GM12878 (cell line): ENCODE results near the gene MRPL42. TPM values are rescaled to one million over a fixed set of nuclear protein-coding genes. Genes with fewer than 3 reads are reported as not detected.

Source experiments
- BRCA1 ChIP-seq: IDR thresholded peaks from 2 replicates; pipeline ENCODE4 v1.6.1; 2011; ENCODE audit warnings: low read depth, low read length, improper control_type of control experiment
- CHD2 ChIP-seq: IDR thresholded peaks from 2 replicates; pipeline ENCODE4 v1.6.1; 2011; ENCODE audit warnings: low read depth, low read length, improper control_type of control experiment, borderline replicate concordance
- E2F8 ChIP-seq: fragments of 450-650 bp; IDR thresholded peaks from 2 replicates; pipeline ENCODE4 v1.6.1; 2018; ENCODE audit warnings: mild to moderate bottlenecking, low read depth, moderate library complexity; ENCODE audit not compliant: partially characterized antibody
- EZH2 ChIP-seq: IDR thresholded peaks from 2 replicates; pipeline ENCODE4 v1.6.1; 2012; ENCODE audit warnings: low read depth, mild to moderate bottlenecking, control low read depth, inconsistent platforms, low read length, borderline replicate concordance; ENCODE audit not compliant: control insufficient read depth
- HCFC1 ChIP-seq: fragments of 150-350 bp; IDR thresholded peaks from 2 replicates; pipeline ENCODE4 v1.6.1; 2014; ENCODE audit warnings: low read length
- HDAC6 ChIP-seq: fragments of 200-600 bp; sonication (generic); IDR thresholded peaks from one replicate; pipeline ENCODE4 v1.8.0; 2017; ENCODE audit warnings: antibody characterized with exemption; ENCODE audit not compliant: unreplicated experiment
- HSF1 ChIP-seq: fragments of 150-350 bp; IDR thresholded peaks from 2 replicates; pipeline ENCODE4 v1.6.1; 2014; ENCODE audit warnings: mild to moderate bottlenecking, low read depth, low read length
- IKZF1 ChIP-seq: fragments of 450-650 bp; conservative IDR thresholded peaks from 2 replicates; pipeline ENCODE4 v1.6.1; 2017; ENCODE audit warnings: antibody characterized with exemption, mild to moderate bottlenecking
- JUND ChIP-seq: IDR thresholded peaks from 2 replicates; pipeline ENCODE4 v1.6.1; 2012; ENCODE audit warnings: low read depth, mild to moderate bottlenecking, low read length, improper control_type of control experiment, moderate library complexity
- NR2C1 ChIP-seq: fragments of 450-650 bp; IDR thresholded peaks from 2 replicates; pipeline ENCODE4 v1.6.1; 2017; ENCODE audit warnings: antibody characterized with exemption, mild to moderate bottlenecking, moderate library complexity
- POLR2AphosphoS5 ChIP-seq: IDR thresholded peaks from 2 replicates; pipeline ENCODE4 v1.6.1; 2011; ENCODE audit warnings: mild to moderate bottlenecking, low read length, inconsistent platforms
- RAD21 ChIP-seq: IDR thresholded peaks from 2 replicates; pipeline ENCODE4 v1.6.1; 2011; ENCODE audit warnings: mild to moderate bottlenecking, low read depth, low read length, moderate library complexity; ENCODE audit not compliant: insufficient read depth
- RELA ChIP-seq: fragments of 450-650 bp; IDR thresholded peaks from 2 replicates; pipeline ENCODE4 v1.8.0; 2014; ENCODE audit warnings: borderline replicate concordance; ENCODE audit not compliant: partially characterized antibody
- SUZ12 ChIP-seq: fragments of 200-600 bp; sonication (generic); IDR thresholded peaks from one replicate; pipeline ENCODE4 v1.6.1; 2018; ENCODE audit warnings: antibody characterized with exemption, mild to moderate bottlenecking; ENCODE audit not compliant: unreplicated experiment
- TCF7 ChIP-seq: IDR thresholded peaks from 2 replicates; pipeline ENCODE4 v1.6.1; 2014; ENCODE audit warnings: antibody characterized with exemption, borderline replicate concordance
- ZSCAN29 ChIP-seq: fragments of 450-650 bp; IDR thresholded peaks from 2 replicates; pipeline ENCODE4 v1.6.1; 2017; ENCODE audit warnings: mild to moderate bottlenecking, moderate library complexity
- polyA plus RNA-seq, 11 experiments: library from polyadenylated mRNA; depleted of rRNA in 4 of 11; unstranded in 6 of 11; stranded (reverse) in 5 of 11; fragments of >200 nt; fragmentation: Nextera tagmentation in 4 of 11; fragmentation: Illumina TruSeq in 1 of 11; extraction: Ambion mirVana in 4 of 11; extraction: Trizol in 1 of 11; gene quantifications; 1 replicate in 1 of 11; 2 replicates in 10 of 11; pipeline versions ENCODE4 v1.2.1 to v1.2.3, GENCODE V29; 2011 to 2016; ENCODE audit warnings: inconsistent platforms in 2 of 11, missing spikeins in 2 of 11, low read depth in 1 of 11
- total RNA-seq, 4 experiments: library from RNA; depleted of rRNA in 3 of 4; stranded (reverse); fragments of >200 nt in 3 of 4; fragmentation: Illumina TruSeq in 1 of 4; extraction: Trizol in 1 of 4; gene quantifications; 2 replicates each; pipeline versions ENCODE4 v1.2.1 to v1.2.3, GENCODE V29; 2013 to 2021
- TF ChIP-seq, protein P1 (sequence below): fragments of 450-650 bp; IDR thresholded peaks from 2 replicates; pipeline ENCODE4 v1.6.1; 2017; ENCODE audit warnings: antibody characterized with exemption, mild to moderate bottlenecking, moderate library complexity
- TF ChIP-seq, protein P2 (sequence below): IDR thresholded peaks from 2 replicates; pipeline ENCODE4 v1.6.1; 2012; ENCODE audit warnings: low read depth, low read length, improper control_type of control experiment
- TF ChIP-seq, protein P3 (sequence below): fragments of 450-650 bp; IDR thresholded peaks from 2 replicates; pipeline ENCODE4 v1.6.1; 2017; ENCODE audit warnings: mild to moderate bottlenecking, low read depth, inconsistent platforms; ENCODE audit not compliant: poor library complexity, severe bottlenecking

MRPL42 gene
- total and polyA plus RNA-seq, 10 of the 15 experiments (the other 5 are each of a cell fraction or from before 2014, with no cell fraction given) = 65.1 to 427 (median 126) TPM

- TF ChIP-seq, protein P1, sequence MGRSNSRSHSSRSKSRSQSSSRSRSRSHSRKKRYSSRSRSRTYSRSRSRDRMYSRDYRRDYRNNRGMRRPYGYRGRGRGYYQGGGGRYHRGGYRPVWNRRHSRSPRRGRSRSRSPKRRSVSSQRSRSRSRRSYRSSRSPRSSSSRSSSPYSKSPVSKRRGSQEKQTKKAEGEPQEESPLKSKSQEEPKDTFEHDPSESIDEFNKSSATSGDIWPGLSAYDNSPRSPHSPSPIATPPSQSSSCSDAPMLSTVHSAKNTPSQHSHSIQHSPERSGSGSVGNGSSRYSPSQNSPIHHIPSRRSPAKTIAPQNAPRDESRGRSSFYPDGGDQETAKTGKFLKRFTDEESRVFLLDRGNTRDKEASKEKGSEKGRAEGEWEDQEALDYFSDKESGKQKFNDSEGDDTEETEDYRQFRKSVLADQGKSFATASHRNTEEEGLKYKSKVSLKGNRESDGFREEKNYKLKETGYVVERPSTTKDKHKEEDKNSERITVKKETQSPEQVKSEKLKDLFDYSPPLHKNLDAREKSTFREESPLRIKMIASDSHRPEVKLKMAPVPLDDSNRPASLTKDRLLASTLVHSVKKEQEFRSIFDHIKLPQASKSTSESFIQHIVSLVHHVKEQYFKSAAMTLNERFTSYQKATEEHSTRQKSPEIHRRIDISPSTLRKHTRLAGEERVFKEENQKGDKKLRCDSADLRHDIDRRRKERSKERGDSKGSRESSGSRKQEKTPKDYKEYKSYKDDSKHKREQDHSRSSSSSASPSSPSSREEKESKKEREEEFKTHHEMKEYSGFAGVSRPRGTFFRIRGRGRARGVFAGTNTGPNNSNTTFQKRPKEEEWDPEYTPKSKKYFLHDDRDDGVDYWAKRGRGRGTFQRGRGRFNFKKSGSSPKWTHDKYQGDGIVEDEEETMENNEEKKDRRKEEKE = no peak
- TF ChIP-seq, protein P2, sequence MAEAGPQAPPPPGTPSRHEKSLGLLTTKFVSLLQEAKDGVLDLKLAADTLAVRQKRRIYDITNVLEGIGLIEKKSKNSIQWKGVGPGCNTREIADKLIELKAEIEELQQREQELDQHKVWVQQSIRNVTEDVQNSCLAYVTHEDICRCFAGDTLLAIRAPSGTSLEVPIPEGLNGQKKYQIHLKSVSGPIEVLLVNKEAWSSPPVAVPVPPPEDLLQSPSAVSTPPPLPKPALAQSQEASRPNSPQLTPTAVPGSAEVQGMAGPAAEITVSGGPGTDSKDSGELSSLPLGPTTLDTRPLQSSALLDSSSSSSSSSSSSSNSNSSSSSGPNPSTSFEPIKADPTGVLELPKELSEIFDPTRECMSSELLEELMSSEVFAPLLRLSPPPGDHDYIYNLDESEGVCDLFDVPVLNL = no peak
- TF ChIP-seq HSF1 = peak; percentile 26; the same call in 1 of the 2 replicates
- no peak for TF ChIP-seq HDAC6
- TF ChIP-seq CHD2 = 0 out of 2 replicates have a peak, but pooled peaks have one; percentile 13
- no peak for TF ChIP-seq BRCA1
- TF ChIP-seq JUND = no peak
- no peak for TF ChIP-seq ZSCAN29
- no peak for TF ChIP-seq SUZ12
- TF ChIP-seq RELA = no peak
- TF ChIP-seq, protein P3, sequence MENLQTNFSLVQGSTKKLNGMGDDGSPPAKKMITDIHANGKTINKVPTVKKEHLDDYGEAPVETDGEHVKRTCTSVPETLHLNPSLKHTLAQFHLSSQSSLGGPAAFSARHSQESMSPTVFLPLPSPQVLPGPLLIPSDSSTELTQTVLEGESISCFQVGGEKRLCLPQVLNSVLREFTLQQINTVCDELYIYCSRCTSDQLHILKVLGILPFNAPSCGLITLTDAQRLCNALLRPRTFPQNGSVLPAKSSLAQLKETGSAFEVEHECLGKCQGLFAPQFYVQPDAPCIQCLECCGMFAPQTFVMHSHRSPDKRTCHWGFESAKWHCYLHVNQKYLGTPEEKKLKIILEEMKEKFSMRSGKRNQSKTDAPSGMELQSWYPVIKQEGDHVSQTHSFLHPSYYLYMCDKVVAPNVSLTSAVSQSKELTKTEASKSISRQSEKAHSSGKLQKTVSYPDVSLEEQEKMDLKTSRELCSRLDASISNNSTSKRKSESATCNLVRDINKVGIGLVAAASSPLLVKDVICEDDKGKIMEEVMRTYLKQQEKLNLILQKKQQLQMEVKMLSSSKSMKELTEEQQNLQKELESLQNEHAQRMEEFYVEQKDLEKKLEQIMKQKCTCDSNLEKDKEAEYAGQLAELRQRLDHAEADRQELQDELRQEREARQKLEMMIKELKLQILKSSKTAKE = peak; percentile 69
- TF ChIP-seq E2F8 = no peak
- TF ChIP-seq RAD21 = peak; percentile 50; the same call in 1 of the 2 replicates
- peak; percentile 90 for TF ChIP-seq HCFC1
- TF ChIP-seq NR2C1 = no peak
- peak; percentile 92 for TF ChIP-seq POLR2AphosphoS5
- TF ChIP-seq EZH2 = no peak
- no peak for TF ChIP-seq TCF7
- TF ChIP-seq IKZF1 = peak; percentile 94
Observed at GRCh38 chr12:93467351-93468007, at the start of gene MRPL42 (continued).
